A549 (cell line): ENCODE results near the gene DHX8. TPM values are rescaled to one million over a fixed set of nuclear protein-coding genes. Genes with fewer than 3 reads are reported as not detected.

Source experiments
- ATAC-seq, 2 experiments: fragments of 200-7000 bp in 1 of 2; fragments of >200 bp in 1 of 2; cut with Nextera tagmentation in 1 of 2; cut with Tn5 transposase in 1 of 2; 3 replicates each; pipeline versions ENCODE4 v1.8.0 to v1.9.1; 2018 to 2020; ENCODE audit warnings: mild to moderate bottlenecking in 1 of 2, moderate library complexity in 1 of 2
- CTCF ChIA-PET: fragments of 300-600 bp; sonication (Branson Sonifier 250); formaldehyde crosslinking; extraction: SDS; loops from one replicate; lab custom pipeline; 2021; ENCODE audit warnings: antibody characterized with exemption, inconsistent platforms; lab: Yijun Ruan, JAX
- POLR2A ChIA-PET: fragments of 350-600 bp; formaldehyde crosslinking; extraction: SDS; loops from one replicate; lab custom pipeline; 2021; ENCODE audit warnings: antibody characterized with exemption, inconsistent platforms; lab: Yijun Ruan, JAX
- DNase-seq, 2 experiments: peaks; one replicate each; pipeline versions ENCODE4 v3.0.0 to v3.0.0-alpha.2; 2011 to 2016; ENCODE audit warnings: low read depth in 1 of 2, low spot score in 1 of 2
- FAIRE-seq: peaks from 2 replicates; lab custom pipeline; 2011; peaks lifted over from hg19 to GRCh38; lab: Jason Lieb, UNC
- H3K27ac ChIP-seq, 2 experiments: fragments of >200 bp; sonication (Bioruptor Twin); formaldehyde crosslinking; 3 replicates each; pipeline ENCODE4 v1.5.1; 2016 to 2017
- H3K4me1 ChIP-seq: fragments of >200 bp; sonication (Bioruptor Twin); formaldehyde crosslinking; 3 replicates; pipeline ENCODE4 v1.6.1; 2016
- H3K4me2 ChIP-seq: fragments of >200 bp; sonication (Bioruptor Twin); formaldehyde crosslinking; 3 replicates; pipeline ENCODE4 v1.6.1; 2016
- H3K4me3 ChIP-seq: fragments of >200 bp; sonication (Bioruptor Twin); formaldehyde crosslinking; 3 replicates; pipeline ENCODE4 v1.5.1; 2016
- H3K9me3 ChIP-seq: fragments of >200 bp; sonication (Bioruptor Twin); formaldehyde crosslinking; 3 replicates; pipeline ENCODE4 v1.6.1; 2016
- ATOH8 ChIP-seq: fragments of 250-450 bp; sonication (Bioruptor Pico); IDR thresholded peaks from 2 replicates; pipeline ENCODE4 v1.5.0; 2020; ENCODE audit warnings: low read depth, mild to moderate bottlenecking, moderate library complexity
- BCL3 ChIP-seq: fragments of >200 bp; sonication (Bioruptor Twin); formaldehyde crosslinking; IDR thresholded peaks from 3 replicates; pipeline ENCODE4 v1.6.1; 2016
- CBX8 ChIP-seq: fragments of 200-600 bp; sonication (generic); IDR thresholded peaks from 2 replicates; pipeline ENCODE4 v1.6.1; 2016
- CTCF ChIP-seq: fragments of >200 bp; sonication (Bioruptor Twin); formaldehyde crosslinking; IDR thresholded peaks from 3 replicates; pipeline ENCODE4 v1.5.1; 2016
- E2F6 ChIP-seq: IDR thresholded peaks from 2 replicates; pipeline ENCODE4 v1.6.1; 2012; ENCODE audit warnings: low read depth, borderline replicate concordance
- EHF ChIP-seq: fragments of 250-450 bp; sonication (Bioruptor Pico); IDR thresholded peaks from 2 replicates; pipeline ENCODE4 v1.5.0; 2020; ENCODE audit warnings: mild to moderate bottlenecking
- FOSB ChIP-seq: fragments of 250-450 bp; sonication (Bioruptor Pico); IDR thresholded peaks from 2 replicates; pipeline ENCODE4 v1.5.0; 2020; ENCODE audit warnings: mild to moderate bottlenecking, moderate library complexity
- FOSL2 ChIP-seq, 2 experiments: fragments of 450-650 bp in 1 of 2; fragments of >200 bp in 1 of 2; sonication (Bioruptor Twin) in 1 of 2; formaldehyde crosslinking; IDR thresholded peaks; 2 replicates each; pipeline versions ENCODE4 v1.5.0 to v1.6.1; 2016 to 2020; ENCODE audit warnings: mild to moderate bottlenecking in 1 of 2, moderate library complexity in 1 of 2
- GATA3 ChIP-seq: IDR thresholded peaks from 2 replicates; pipeline ENCODE4 v1.6.1; 2012; ENCODE audit warnings: borderline replicate concordance
- JUN ChIP-seq, 2 experiments: fragments of >200 bp; sonication (Bioruptor Twin); formaldehyde crosslinking; IDR thresholded peaks; 2 replicates in 1 of 2; 3 replicates in 1 of 2; pipeline ENCODE4 v1.6.1; 2016 to 2017
- MAFK ChIP-seq: fragments of 450-650 bp; IDR thresholded peaks from 2 replicates; pipeline ENCODE4 v1.6.1; 2014; ENCODE audit not compliant: partially characterized antibody
- NFE2L2 ChIP-seq: fragments of 150-350 bp; conservative IDR thresholded peaks from 2 replicates; pipeline ENCODE4 v1.6.1; 2014; ENCODE audit warnings: low read length
- NR3C1 ChIP-seq: fragments of >200 bp; sonication (Bioruptor Twin); formaldehyde crosslinking; IDR thresholded peaks from 3 replicates; pipeline ENCODE4 v1.6.1; 2017
- POLR2AphosphoS2 ChIP-seq: conservative IDR thresholded peaks from 2 replicates; pipeline ENCODE4 v1.6.1; 2012; ENCODE audit warnings: low read length, improper control_type of control experiment, inconsistent platforms
- RAD21 ChIP-seq, 2 experiments: fragments of >200 bp in 1 of 2; sonication (Bioruptor Twin) in 1 of 2; formaldehyde crosslinking in 1 of 2; IDR thresholded peaks in 1 of 2; conservative IDR thresholded peaks in 1 of 2; 2 replicates in 1 of 2; 3 replicates in 1 of 2; pipeline ENCODE4 v1.6.1; 2012 to 2018; ENCODE audit warnings: inconsistent platforms in 1 of 2
- RCOR1 ChIP-seq: fragments of 150-350 bp; IDR thresholded peaks from 2 replicates; pipeline ENCODE4 v1.6.1; 2014; ENCODE audit warnings: antibody characterized with exemption, low read length, low read depth
- TP53 ChIP-seq: fragments of 250-450 bp; sonication (Bioruptor Pico); IDR thresholded peaks from 2 replicates; pipeline ENCODE4 v1.5.0; 2021; ENCODE audit warnings: mild to moderate bottlenecking, moderate library complexity
- ZC3H11A ChIP-seq: fragments of 450-650 bp; IDR thresholded peaks from 2 replicates; pipeline ENCODE4 v1.6.1; 2014; ENCODE audit warnings: antibody characterized with exemption, mild to moderate bottlenecking
- ZSCAN20 ChIP-seq: fragments of 250-450 bp; sonication (Bioruptor Pico); IDR thresholded peaks from 2 replicates; pipeline ENCODE4 v1.8.0; 2022; ENCODE audit warnings: mild to moderate bottlenecking, moderate library complexity
- WGBS: methylation state at CpG from one replicate; pipeline ENCODE4 v1.1.6; 2017; ENCODE audit errors: missing lambda C conversion rate; 5-methylcytosine and 5-hydroxymethylcytosine counted together
- polyA plus RNA-seq, 4 experiments: library from polyadenylated mRNA; depleted of rRNA in 3 of 4; stranded (reverse); fragments of >200 nt; fragmentation: RNase III in 1 of 4; extraction: RNeasy Plus Mini Kit Qiagen cat#74134 plus additional on column Dnase treatment in 1 of 4; gene quantifications; 2 replicates in 3 of 4; 3 replicates in 1 of 4; pipeline ENCODE4 v1.2.3, GENCODE V29; 2011 to 2017

The DHX8 gene
- polyA plus RNA-seq, 2 of the 4 experiments (the other 2 are of a cell fraction): 33.2 to 66.0 TPM

- FAIRE-seq (no peak), DNase-seq (no peak), ATAC-seq (peak in 1 of 2 experiments; percentile 6; a peak in 2 of 6 replicates)
- no peak overlapping the region for H3K4me2 ChIP-seq
- 90% methylated on average over 8 of the region's 8 CpGs for WGBS
- POLR2A ChIA-PET: interaction anchor here (0.7 to 1.4 kb wide), 2 partner anchors 90 to 136 kb away, joined by 3 read pairs; no protein-coding TSS in a partner anchor
- H3K4me3 ChIP-seq: no peak overlapping the region
- H3K27ac ChIP-seq: no peak overlapping the region
- peaks cover 8% of the 10 kb centered on the region for H3K4me1 ChIP-seq
- CTCF ChIA-PET: interaction anchor here (0.6 to 7.8 kb wide), 11 partner anchors 9 to 236 kb away, joined by 3 to 57 read pairs (median 4); partner anchors contain the start of gene DHX8
- TF ChIP-seq GATA3 (no peak), ZC3H11A (no peak), ATOH8 (CRISPR knock-in tag) (no peak), RCOR1 (no peak)
- H3K9me3 ChIP-seq: no peaks in the 10 kb centered on the region
Measured at GRCh38 chr17:43524945-43525575, 41.3 kb downstream of the DHX8 start.

GRCh38 chr17:43526886-43527648, 43.3 kb downstream of the DHX8 start:
- 89% methylated on average over 7 of the region's 7 CpGs for WGBS
- Histone ChIP-seq H3K4me3 (no peak overlapping the region), H3K9me3 (no peaks in the 10 kb centered on the region), H3K27ac (no peak overlapping the region), H3K4me2 (no peak overlapping the region), H3K4me1 (peaks cover 28% of the 10 kb centered on the region)
- ChIA-PET CTCF (interaction anchor here (0.6 to 7.8 kb wide), 11 partner anchors 9 to 239 kb away, joined by 3 to 57 read pairs (median 4); partner anchors contain the start of gene DHX8), POLR2A (interaction anchor here (0.8 kb wide), 1 partner anchor 43 kb away, joined by 3 read pairs; the partner anchor contains the start of gene DHX8)
- DNase-seq (no peak), ATAC-seq (no peak), FAIRE-seq (no peak)
- no peak for TF ChIP-seq CBX8
- no peak for TF ChIP-seq TP53
- no peak for TF ChIP-seq E2F6
- no peak for TF ChIP-seq RAD21 (conservative IDR thresholded peaks at IDR 0.05 in 1 of 2, IDR thresholded peaks at IDR 0.05 in 1 of 2)

- Histone ChIP-seq H3K27ac (no peak overlapping the region), H3K4me2 (no peak overlapping the region), H3K4me1 (peaks cover 31% of the 10 kb centered on the region), H3K4me3 (no peak overlapping the region), H3K9me3 (no peaks in the 10 kb centered on the region)
- FAIRE-seq: no peak
- 85% methylated on average over 13 of the region's 13 CpGs for WGBS
- CTCF ChIA-PET: interaction anchor here (0.9 to 7.8 kb wide), 7 partner anchors 8 to 165 kb away, joined by 3 to 57 read pairs (median 5); partner anchors contain the start of gene DHX8
- ATAC-seq: peak in 1 of 2 experiments; percentile 27; a peak in 3 of 6 replicates
- POLR2A ChIA-PET: interaction anchor here (0.7 kb wide), 1 partner anchor 17 kb away, joined by 8 read pairs; no protein-coding TSS in a partner anchor
- DNase-seq: no peak
- TF ChIP-seq POLR2AphosphoS2 (no peak), MAFK (no peak), FOSL2 (IDR thresholded peaks at IDR 0.05) (no peak), FOSL2 (CRISPR knock-in tag; IDR thresholded peaks at IDR 0.05) (no peak), CBX8 (no peak), FOSB (CRISPR knock-in tag) (no peak), CTCF (no peak), NR3C1 (no peak), RAD21 (conservative IDR thresholded peaks at IDR 0.05 in 1 of 2, IDR thresholded peaks at IDR 0.05 in 1 of 2) (no peak), BCL3 (no peak), ZSCAN20 (CRISPR knock-in tag) (no peak), JUN (IDR thresholded peaks at IDR 0.05) (no peak), NFE2L2 (no peak), TP53 (no peak), EHF (CRISPR knock-in tag) (no peak)
Measured at GRCh38 chr17:43528319-43528987, 44.7 kb downstream of the DHX8 start.
